MM.1S (cell line): ENCODE results near the gene PPP1R18.
A peak's percentile ranks its signal among the peaks of the same experiment; 100 is the strongest.

ENCODE experiments used
- DNase-seq: peaks from one replicate; pipeline ENCODE4 v3.0.0-alpha.2; 2015
- H2AFZ ChIP-seq: fragments of 300-600 bp; sonication (generic); 2 replicates; pipeline ENCODE4 v1.6.0; 2016; ENCODE audit warnings: antibody characterized with exemption, low read length
- H3F3A ChIP-seq: fragments of 300-600 bp; sonication (generic); 2 replicates; pipeline ENCODE4 v1.6.1; 2016; ENCODE audit warnings: mild to moderate bottlenecking, antibody characterized with exemption, low read length, moderate library complexity, mixed read lengths; ENCODE audit not compliant: insufficient read depth
- H3K27ac ChIP-seq: fragments of 300-600 bp; sonication (generic); 2 replicates; pipeline ENCODE4 v1.5.1; 2016; ENCODE audit warnings: mild to moderate bottlenecking, low read length
- H3K27me3 ChIP-seq: fragments of 300-600 bp; sonication (generic); replicated peaks from 2 replicates; pipeline ENCODE4 v1.6.0; 2016; ENCODE audit warnings: low read length; ENCODE audit not compliant: insufficient read depth
- H3K36me3 ChIP-seq: fragments of 300-600 bp; sonication (generic); replicated peaks from 2 replicates; pipeline ENCODE4 v1.6.1; 2016; ENCODE audit warnings: mild to moderate bottlenecking, low read length, mixed read lengths; ENCODE audit not compliant: insufficient read depth
- H3K4me1 ChIP-seq: fragments of 300-600 bp; sonication (generic); 2 replicates; pipeline ENCODE4 v1.6.1; 2016; ENCODE audit warnings: low read length, mixed read lengths
- H3K4me2 ChIP-seq: fragments of 300-600 bp; sonication (generic); 2 replicates; pipeline ENCODE4 v1.6.0; 2016; ENCODE audit warnings: low read depth, low read length
- H3K4me3 ChIP-seq: fragments of 300-600 bp; sonication (generic); 2 replicates; pipeline ENCODE4 v1.5.1; 2016; ENCODE audit warnings: low read length, mixed read lengths
- H3K79me2 ChIP-seq: fragments of 300-600 bp; sonication (generic); 2 replicates; pipeline ENCODE4 v1.6.1; 2016; ENCODE audit warnings: mixed run types, low read length, mixed read lengths
- H3K9ac ChIP-seq: fragments of 300-600 bp; sonication (generic); 2 replicates; pipeline ENCODE4 v1.6.1; 2016; ENCODE audit warnings: low read length, mixed read lengths
- H3K9me2 ChIP-seq: fragments of 300-600 bp; sonication (generic); replicated peaks from 2 replicates; pipeline ENCODE4 v1.6.1; 2016; ENCODE audit warnings: mild to moderate bottlenecking, low read length, mixed read lengths; ENCODE audit not compliant: insufficient read depth
- H3K9me3 ChIP-seq: fragments of 300-600 bp; sonication (generic); replicated peaks from 2 replicates; pipeline ENCODE4 v1.6.1; 2016; ENCODE audit warnings: mild to moderate bottlenecking, low read length, mixed read lengths; ENCODE audit not compliant: insufficient read depth
- H4K20me1 ChIP-seq: fragments of 300-600 bp; sonication (generic); 2 replicates; pipeline ENCODE4 v1.6.1; 2016; ENCODE audit warnings: mild to moderate bottlenecking, low read length, moderate library complexity, mixed read lengths; ENCODE audit not compliant: insufficient read depth
- EZH2 ChIP-seq: fragments of 300-600 bp; sonication (generic); optimal IDR thresholded peaks from 2 replicates; pipeline ENCODE3; 2017; ENCODE audit warnings: low read depth, mild to moderate bottlenecking, antibody characterized with exemption, low read length, mixed read lengths
- EZH2phosphoT487 ChIP-seq: fragments of 300-600 bp; sonication (generic); IDR thresholded peaks from 2 replicates; pipeline ENCODE4 v1.6.1; 2018; ENCODE audit warnings: antibody characterized with exemption, low read length
- TF ChIP-seq, protein P1 (sequence below): fragments of 300-600 bp; sonication (generic); IDR thresholded peaks from 2 replicates; pipeline ENCODE4 v1.5.1; 2016; ENCODE audit warnings: antibody characterized with exemption, low read length, mixed read lengths

The PPP1R18 gene

DNA sequence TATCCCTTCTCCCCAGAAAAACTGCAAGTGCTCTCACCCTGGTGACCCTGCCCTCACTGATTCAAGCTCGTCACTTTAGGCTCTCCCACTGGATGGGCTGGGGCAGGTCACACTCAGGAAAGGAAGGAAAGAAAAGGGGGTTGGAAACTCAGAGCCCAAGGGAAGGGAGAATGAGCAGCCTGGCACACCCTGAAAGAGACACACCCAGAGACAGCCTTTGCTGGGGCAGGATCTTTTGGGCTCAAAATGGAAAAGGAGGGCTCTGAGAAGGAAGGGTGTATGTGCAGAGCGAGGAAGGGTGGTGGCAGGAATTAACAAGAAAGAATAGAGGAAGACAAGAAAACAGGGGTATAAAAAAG, 2.5 kb downstream of the PPP1R18 start:
- Histone ChIP-seq H3K9me2 (no peaks in the 10 kb centered on the region), H3F3A (peaks cover 55% of the 10 kb centered on the region), H3K27me3 (no peaks in the 10 kb centered on the region), H3K79me2 (peaks cover 75% of the 10 kb centered on the region), H3K27ac (peak overlapping the region; percentile 80; the same call in 1 of the 2 replicates), H3K4me1 (peaks cover 32% of the 10 kb centered on the region), H2AFZ (no peak overlapping the region), H3K4me2 (peak overlapping the region; percentile 91), H3K9me3 (no peaks in the 10 kb centered on the region), H3K4me3 (peak overlapping the region; percentile 87), H3K36me3 (no peaks in the 10 kb centered on the region), H4K20me1 (no peaks in the 10 kb centered on the region), H3K9ac (peak overlapping the region; percentile 53)
- no peak for DNase-seq
- TF ChIP-seq, protein P1, sequence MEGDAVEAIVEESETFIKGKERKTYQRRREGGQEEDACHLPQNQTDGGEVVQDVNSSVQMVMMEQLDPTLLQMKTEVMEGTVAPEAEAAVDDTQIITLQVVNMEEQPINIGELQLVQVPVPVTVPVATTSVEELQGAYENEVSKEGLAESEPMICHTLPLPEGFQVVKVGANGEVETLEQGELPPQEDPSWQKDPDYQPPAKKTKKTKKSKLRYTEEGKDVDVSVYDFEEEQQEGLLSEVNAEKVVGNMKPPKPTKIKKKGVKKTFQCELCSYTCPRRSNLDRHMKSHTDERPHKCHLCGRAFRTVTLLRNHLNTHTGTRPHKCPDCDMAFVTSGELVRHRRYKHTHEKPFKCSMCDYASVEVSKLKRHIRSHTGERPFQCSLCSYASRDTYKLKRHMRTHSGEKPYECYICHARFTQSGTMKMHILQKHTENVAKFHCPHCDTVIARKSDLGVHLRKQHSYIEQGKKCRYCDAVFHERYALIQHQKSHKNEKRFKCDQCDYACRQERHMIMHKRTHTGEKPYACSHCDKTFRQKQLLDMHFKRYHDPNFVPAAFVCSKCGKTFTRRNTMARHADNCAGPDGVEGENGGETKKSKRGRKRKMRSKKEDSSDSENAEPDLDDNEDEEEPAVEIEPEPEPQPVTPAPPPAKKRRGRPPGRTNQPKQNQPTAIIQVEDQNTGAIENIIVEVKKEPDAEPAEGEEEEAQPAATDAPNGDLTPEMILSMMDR: no peak
- TF ChIP-seq EZH2phosphoT487 (no peak), EZH2 (no peak)

- H3K79me2 ChIP-seq: peaks cover 80% of the 10 kb centered on the region
- no peaks in the 10 kb centered on the region for H3K9me2 ChIP-seq
- H3K36me3 ChIP-seq: no peaks in the 10 kb centered on the region
These were observed 3.1 kb downstream of the PPP1R18 start for GRCh38 chr6:30683183-30683979.

GRCh38 chr6:30682143-30683117, 4.0 kb downstream of the PPP1R18 start:
- Histone ChIP-seq H2AFZ (0 out of 2 replicates have a peak overlapping the region, but pooled peaks have one; percentile 29), H3K27ac (peak overlapping the region; percentile 80), H3K4me1 (peaks cover 24% of the 10 kb centered on the region), H3K9ac (peak overlapping the region; percentile 53), H4K20me1 (no peaks in the 10 kb centered on the region), H3K9me3 (no peaks in the 10 kb centered on the region), H3K36me3 (no peaks in the 10 kb centered on the region), H3K9me2 (no peaks in the 10 kb centered on the region), H3K4me2 (peak overlapping the region; percentile 91), H3F3A (peaks cover 47% of the 10 kb centered on the region), H3K27me3 (no peaks in the 10 kb centered on the region), H3K4me3 (peak overlapping the region; percentile 87), H3K79me2 (peaks cover 84% of the 10 kb centered on the region)
- TF ChIP-seq EZH2phosphoT487 (no peak), EZH2 (no peak)
- TF ChIP-seq, protein P1: no peak
- peak; percentile 92 for DNase-seq

More at GRCh38 chr6:30683183-30683979, 3.1 kb downstream of the PPP1R18 start:
- TF ChIP-seq EZH2phosphoT487 (no peak), EZH2 (no peak)
- TF ChIP-seq, protein P1: no peak
- no peaks in the 10 kb centered on the region for H3K27me3 ChIP-seq
- H3K27ac ChIP-seq: peak overlapping the region; percentile 80
- no peaks in the 10 kb centered on the region for H3K9me3 ChIP-seq
- H3F3A ChIP-seq: peaks cover 52% of the 10 kb centered on the region
- DNase-seq: no peak
- H3K4me2 ChIP-seq: peak overlapping the region; percentile 91
- no peaks in the 10 kb centered on the region for H4K20me1 ChIP-seq
- peak overlapping the region; percentile 87 for H3K4me3 ChIP-seq
- peak overlapping the region; percentile 53 for H3K9ac ChIP-seq
- no peak overlapping the region for H2AFZ ChIP-seq
- H3K4me1 ChIP-seq: peaks cover 32% of the 10 kb centered on the region
